GM10266 (cell line): ENCODE measurements around the gene STK38L.

Experiments
- DNase-seq: peaks from one replicate; pipeline ENCODE4 v3.0.0; 2012; ENCODE audit errors: extremely low spot score
- CTCF ChIP-seq: IDR thresholded peaks from 2 replicates; pipeline ENCODE4 v1.5.1; 2012; ENCODE audit warnings: mild to moderate bottlenecking, low read depth; ENCODE audit not compliant: control insufficient read depth, insufficient read depth; ENCODE audit errors: missing control alignments

STK38L gene

GRCh38 chr12:27343255-27344000 lies 99.3 kb downstream of the STK38L start:
- no peak for DNase-seq
- TF ChIP-seq CTCF, result no peak

- TF ChIP-seq CTCF, result no peak
- DNase-seq, result no peak
These were observed 100.2 kb downstream of the STK38L start for GRCh38 chr12:27344246-27344645.

GRCh38 chr12:27344760-27345159 lies 100.7 kb downstream of the STK38L start:
- TF ChIP-seq CTCF, result no peak
- DNase-seq, result no peak

- no peak for TF ChIP-seq CTCF
- no peak for DNase-seq
These were observed 101.3 kb downstream of the STK38L start for GRCh38 chr12:27345376-27345775.

GRCh38 chr12:27347779-27348178 lies 103.7 kb downstream of the STK38L start:
- DNase-seq, result no peak
- no peak for TF ChIP-seq CTCF

- no peak for TF ChIP-seq CTCF
- DNase-seq, result no peak
These were observed 107.4 kb downstream of the STK38L start for GRCh38 chr12:27351476-27351875.

GRCh38 chr12:27355486-27355885 lies 111.4 kb downstream of the STK38L start:
- TF ChIP-seq CTCF, result no peak
- DNase-seq, result no peak
